ENCODE data around the gene MYO3B. TPM values are rescaled to one million over a fixed set of nuclear protein-coding genes. Genes with fewer than 3 reads are reported as not detected.
"Not testable (repeated sequence)": the region's sequence is repeated elsewhere in the genome, so short reads cannot be mapped to it uniquely, and the experiment has no call there.

MYO3B gene
- total RNA-seq, 1 donor from 2014 or later: 27.3 TPM

DNA sequence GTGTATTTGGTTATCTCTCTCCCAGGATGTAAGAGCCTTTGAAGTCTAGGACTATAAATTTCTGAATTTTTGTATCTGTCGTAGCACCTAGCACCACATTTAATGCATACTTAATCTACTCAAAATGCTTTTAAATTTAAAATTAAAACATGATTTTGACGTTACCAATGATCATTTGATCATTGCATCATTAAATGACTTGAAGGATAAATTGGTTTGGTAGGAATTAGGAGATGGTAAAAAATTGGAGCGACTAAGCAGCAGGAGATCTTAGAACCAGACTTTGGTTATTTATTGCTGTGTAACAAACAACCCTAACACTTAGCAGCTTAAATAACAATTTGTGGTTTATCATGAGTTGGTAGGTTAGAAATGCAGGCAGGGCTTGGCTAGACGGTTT, 84.9 kb downstream of the MYO3B start:
- Histone ChIP-seq H3F3A (ENCODE audit: low read depth) (no peaks in the 10 kb centered on the region), H3K27ac (no peak overlapping the region), H3K9ac (no peak overlapping the region), H2AFZ (replicated peaks) (no peak overlapping the region), H3K4me2 (no peak overlapping the region), H3K4me1 (no peaks in the 10 kb centered on the region), H3K27me3 (no peaks in the 10 kb centered on the region), H3K4me3 (no peak overlapping the region), H3K79me2 (ENCODE audit: low read depth) (no peaks in the 10 kb centered on the region), H3K36me3 (no peaks in the 10 kb centered on the region), H4K20me1 (ENCODE audit: low read depth) (no peaks in the 10 kb centered on the region), H3K9me3 (ENCODE audit: low read depth) (no peaks in the 10 kb centered on the region)
- Mint-ChIP-seq H3K27ac (no peak overlapping the region), H3K4me1 (no peaks in the 10 kb centered on the region), H3K9me3 (peaks cover 33% of the 10 kb centered on the region), H3K4me3 (no peak overlapping the region), H3K27me3 (ENCODE audit: insufficient read depth, low read depth) (peaks cover 7% of the 10 kb centered on the region), H3K36me3 (no peaks in the 10 kb centered on the region)
- DNase-seq (ENCODE audit: low spot score): no peak
- TF ChIP-seq EZH2 (IDR thresholded peaks at IDR 0.05): no peak
- TF ChIP-seq, protein P1, sequence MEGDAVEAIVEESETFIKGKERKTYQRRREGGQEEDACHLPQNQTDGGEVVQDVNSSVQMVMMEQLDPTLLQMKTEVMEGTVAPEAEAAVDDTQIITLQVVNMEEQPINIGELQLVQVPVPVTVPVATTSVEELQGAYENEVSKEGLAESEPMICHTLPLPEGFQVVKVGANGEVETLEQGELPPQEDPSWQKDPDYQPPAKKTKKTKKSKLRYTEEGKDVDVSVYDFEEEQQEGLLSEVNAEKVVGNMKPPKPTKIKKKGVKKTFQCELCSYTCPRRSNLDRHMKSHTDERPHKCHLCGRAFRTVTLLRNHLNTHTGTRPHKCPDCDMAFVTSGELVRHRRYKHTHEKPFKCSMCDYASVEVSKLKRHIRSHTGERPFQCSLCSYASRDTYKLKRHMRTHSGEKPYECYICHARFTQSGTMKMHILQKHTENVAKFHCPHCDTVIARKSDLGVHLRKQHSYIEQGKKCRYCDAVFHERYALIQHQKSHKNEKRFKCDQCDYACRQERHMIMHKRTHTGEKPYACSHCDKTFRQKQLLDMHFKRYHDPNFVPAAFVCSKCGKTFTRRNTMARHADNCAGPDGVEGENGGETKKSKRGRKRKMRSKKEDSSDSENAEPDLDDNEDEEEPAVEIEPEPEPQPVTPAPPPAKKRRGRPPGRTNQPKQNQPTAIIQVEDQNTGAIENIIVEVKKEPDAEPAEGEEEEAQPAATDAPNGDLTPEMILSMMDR (IDR thresholded peaks at IDR 0.05): no peak
- no peak for TF ChIP-seq EZH2phosphoT487 (IDR thresholded peaks at IDR 0.05)

DNA sequence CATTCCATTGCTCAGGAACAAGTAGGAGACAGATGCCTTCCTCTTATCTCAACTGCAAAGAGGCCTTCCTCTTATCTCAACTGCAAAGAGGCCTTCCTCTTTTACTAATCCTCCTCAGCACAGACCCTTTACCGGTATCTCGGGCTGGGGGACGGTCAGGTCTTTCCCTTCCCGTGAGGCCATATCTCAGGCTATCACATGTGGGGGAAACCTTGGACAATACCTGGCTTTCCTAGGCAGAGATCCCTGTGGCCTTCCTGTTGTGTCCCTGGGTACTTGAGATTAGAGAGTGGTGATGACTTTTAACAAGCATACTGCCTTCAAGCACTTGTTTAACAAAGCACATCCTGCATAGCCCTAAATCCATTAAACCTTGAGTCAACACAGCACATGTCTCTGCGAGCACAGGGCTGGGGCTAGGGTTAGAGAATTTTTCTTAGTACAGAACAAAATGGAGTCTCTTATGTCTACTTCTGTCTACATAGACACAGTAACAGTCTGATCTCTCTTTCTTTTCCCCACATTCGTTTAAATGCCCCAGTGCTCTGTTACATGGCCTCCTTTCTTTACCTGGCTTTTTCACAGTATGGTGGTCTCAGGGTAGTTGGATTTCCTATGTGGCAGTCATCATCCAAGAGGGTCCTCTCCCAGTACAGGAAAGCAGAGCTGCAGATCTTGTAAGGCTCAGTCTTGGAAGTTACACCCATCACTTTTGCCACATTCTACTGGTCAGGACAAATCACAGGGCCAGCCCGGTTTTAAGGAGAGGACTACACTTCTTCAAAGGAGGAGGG, 86.0 kb downstream of the MYO3B start:
- not testable (repeated sequence) for H3K4me1 Mint-ChIP-seq; H3K4me2 ChIP-seq; H3K9ac ChIP-seq; H3F3A ChIP-seq (ENCODE audit: low read depth); H4K20me1 ChIP-seq (ENCODE audit: low read depth); H3K9me3 ChIP-seq (ENCODE audit: low read depth); H3K27me3 ChIP-seq; H3K27me3 Mint-ChIP-seq (ENCODE audit: insufficient read depth, low read depth); H3K4me3 Mint-ChIP-seq; H3K4me1 ChIP-seq; H3K36me3 Mint-ChIP-seq; H3K27ac ChIP-seq; H2AFZ ChIP-seq (replicated peaks); H3K4me3 ChIP-seq; DNase-seq (ENCODE audit: low spot score); H3K79me2 ChIP-seq (ENCODE audit: low read depth); H3K36me3 ChIP-seq; H3K27ac Mint-ChIP-seq
- peaks cover 29% of the 10 kb centered on the region for H3K9me3 Mint-ChIP-seq

DNA sequence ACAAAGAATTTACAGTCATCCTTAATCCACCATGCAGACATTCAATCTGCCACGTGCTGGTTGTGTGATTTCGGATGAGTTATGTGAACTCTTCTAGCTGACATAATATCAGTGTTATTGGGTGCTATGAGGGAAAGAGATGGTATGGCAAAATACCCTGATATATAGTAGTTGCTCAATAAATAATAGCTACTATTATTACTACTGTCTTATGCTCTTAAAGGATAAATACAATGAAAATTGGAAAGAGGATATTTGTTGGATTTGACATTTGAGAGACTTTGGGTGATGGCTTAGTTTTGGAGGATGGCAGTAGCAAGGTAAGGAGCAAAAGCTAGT, 86.5 kb downstream of the MYO3B start:
- peaks cover 29% of the 10 kb centered on the region for H3K9me3 Mint-ChIP-seq

DNA sequence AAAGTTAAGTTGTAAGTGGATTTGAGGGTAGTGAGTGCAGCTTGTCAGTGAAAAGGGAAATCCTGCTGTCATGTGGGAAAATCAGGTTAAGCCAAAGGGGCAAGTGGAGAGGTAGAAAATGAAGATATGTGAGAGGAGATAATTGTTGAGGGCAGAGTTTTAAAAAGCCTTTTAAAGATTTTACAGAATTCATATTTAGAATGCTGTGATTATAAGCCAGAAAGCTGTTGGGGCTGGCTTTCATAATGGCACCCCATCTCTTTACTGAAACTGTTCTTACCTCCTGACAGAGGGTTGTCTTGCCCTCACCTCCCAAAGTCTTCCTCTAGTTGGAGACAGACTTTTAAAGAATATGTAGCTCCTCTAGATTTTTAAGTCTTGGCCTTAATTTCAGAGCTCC, 86.9 kb downstream of the MYO3B start:
- Histone ChIP-seq H4K20me1 (ENCODE audit: low read depth) (no peaks in the 10 kb centered on the region), H2AFZ (replicated peaks) (no peak overlapping the region), H3K36me3 (no peaks in the 10 kb centered on the region), H3K9me3 (ENCODE audit: low read depth) (no peaks in the 10 kb centered on the region), H3K79me2 (ENCODE audit: low read depth) (no peaks in the 10 kb centered on the region), H3K4me1 (no peaks in the 10 kb centered on the region), H3F3A (ENCODE audit: low read depth) (no peaks in the 10 kb centered on the region), H3K9ac (no peak overlapping the region), H3K4me2 (no peak overlapping the region), H3K27ac (no peak overlapping the region), H3K27me3 (no peaks in the 10 kb centered on the region), H3K4me3 (no peak overlapping the region)
- Mint-ChIP-seq H3K4me3 (no peak overlapping the region), H3K27me3 (ENCODE audit: insufficient read depth, low read depth) (peaks cover 7% of the 10 kb centered on the region), H3K9me3 (peaks cover 29% of the 10 kb centered on the region), H3K4me1 (no peaks in the 10 kb centered on the region), H3K36me3 (no peaks in the 10 kb centered on the region), H3K27ac (no peak overlapping the region)
- DNase-seq (ENCODE audit: low spot score): no peak
- TF ChIP-seq, protein P1 (IDR thresholded peaks at IDR 0.05): no peak
- TF ChIP-seq EZH2phosphoT487 (IDR thresholded peaks at IDR 0.05): no peak
- TF ChIP-seq EZH2 (IDR thresholded peaks at IDR 0.05): no peak

More for the DNA sequence above, 86.5 kb downstream of the MYO3B start:
- Histone ChIP-seq H4K20me1 (ENCODE audit: low read depth) (no peaks in the 10 kb centered on the region), H3K79me2 (ENCODE audit: low read depth) (no peaks in the 10 kb centered on the region), H3K9me3 (ENCODE audit: low read depth) (no peaks in the 10 kb centered on the region), H3K4me1 (no peaks in the 10 kb centered on the region), H3K27me3 (no peaks in the 10 kb centered on the region), H3F3A (ENCODE audit: low read depth) (no peaks in the 10 kb centered on the region), H2AFZ (replicated peaks) (no peak overlapping the region), H3K4me2 (no peak overlapping the region), H3K36me3 (no peaks in the 10 kb centered on the region), H3K9ac (no peak overlapping the region), H3K27ac (no peak overlapping the region), H3K4me3 (no peak overlapping the region)
- Mint-ChIP-seq H3K4me3 (no peak overlapping the region), H3K27ac (no peak overlapping the region), H3K36me3 (no peaks in the 10 kb centered on the region), H3K27me3 (ENCODE audit: insufficient read depth, low read depth) (peaks cover 7% of the 10 kb centered on the region), H3K4me1 (no peaks in the 10 kb centered on the region)
- no peak for DNase-seq (ENCODE audit: low spot score)
- TF ChIP-seq, protein P1 (IDR thresholded peaks at IDR 0.05): no peak
- TF ChIP-seq EZH2 (IDR thresholded peaks at IDR 0.05) (no peak), EZH2phosphoT487 (IDR thresholded peaks at IDR 0.05) (no peak)
